ENCODE results near the gene RIPOR1. TPM values are rescaled to one million over a fixed set of nuclear protein-coding genes. Genes with fewer than 3 reads are reported as not detected.
"Not testable (repeated sequence)": the region's sequence is repeated elsewhere in the genome, so short reads cannot be mapped to it uniquely, and the experiment has no call there.

Gene RIPOR1
- total and polyA plus RNA-seq, 2 donors from 2014 or later, result 60.9 to 116 TPM

GRCh38 chr16:67506468-67506867 is 22.2 kb upstream of the RIPOR1 start:
- no peaks in the 10 kb centered on the region for H3K9me3 ChIP-seq (ENCODE audit: control insufficient read depth in 2 of 3, insufficient read depth in 1 of 3, low read length in 3 of 3)
- H3K36me3 ChIP-seq (ENCODE audit: control insufficient read depth in 2 of 3, insufficient read depth in 3 of 3, low read length in 3 of 3), result no peaks in the 10 kb centered on the region
- DNase-seq (no peak), FAIRE-seq (no peak)
- H3K4me1 ChIP-seq (ENCODE audit: control insufficient read depth in 2 of 3, insufficient read depth in 2 of 3, low read depth in 1 of 3, low read length in 3 of 3), result peaks cover 0 to 6% (median 0%) of the 10 kb centered on the region in 3 donors
- intact Hi-C loops (cut with DNase I), result no loop called here
- H3K27me3 ChIP-seq (ENCODE audit: control insufficient read depth, insufficient read depth, low read length), result no peaks in the 10 kb centered on the region
- no peak overlapping the region for H3K4me3 ChIP-seq (ENCODE audit: low read length in 3 of 3)
- no peak overlapping the region for H3K27ac ChIP-seq (ENCODE audit: low read depth in 2 of 2, low read length in 2 of 2)
- H3K9ac ChIP-seq (ENCODE audit: low read length in 3 of 3), result no peak overlapping the region
- no peak for TF ChIP-seq CTCF (IDR thresholded peaks at IDR 0.05; ENCODE audit: borderline replicate concordance, extremely low read depth, insufficient read depth)

GRCh38 chr16:67509016-67509415 is 19.6 kb upstream of the RIPOR1 start:
- Histone ChIP-seq H3K9me3 (ENCODE audit: control insufficient read depth in 2 of 3, insufficient read depth in 1 of 3, low read length in 3 of 3) (no peaks in the 10 kb centered on the region), H3K9ac (ENCODE audit: low read length in 3 of 3) (no peak overlapping the region), H3K4me3 (ENCODE audit: low read length in 3 of 3) (no peak overlapping the region), H3K27ac (ENCODE audit: low read depth in 2 of 2, low read length in 2 of 2) (no peak overlapping the region), H3K36me3 (ENCODE audit: control insufficient read depth in 2 of 3, insufficient read depth in 3 of 3, low read length in 3 of 3) (no peaks in the 10 kb centered on the region), H3K4me1 (ENCODE audit: control insufficient read depth in 2 of 3, insufficient read depth in 2 of 3, low read depth in 1 of 3, low read length in 3 of 3) (peaks cover 0 to under 1% (median 0%) of the 10 kb centered on the region in 3 donors), H3K27me3 (ENCODE audit: control insufficient read depth, insufficient read depth, low read length) (no peaks in the 10 kb centered on the region)
- DNase-seq, result no peak
- intact Hi-C loops (cut with DNase I), result no loop called here
- no peak for TF ChIP-seq CTCF (IDR thresholded peaks at IDR 0.05; ENCODE audit: borderline replicate concordance, extremely low read depth, insufficient read depth)
- no peak for FAIRE-seq

GRCh38 chr16:67513892-67514291 is 14.7 kb upstream of the RIPOR1 start:
- H3K9me3 ChIP-seq (ENCODE audit: control insufficient read depth in 2 of 3, insufficient read depth in 1 of 3, low read length in 3 of 3); H3K4me1 ChIP-seq (ENCODE audit: control insufficient read depth in 2 of 3, insufficient read depth in 2 of 3, low read depth in 1 of 3, low read length in 3 of 3); H3K27ac ChIP-seq (ENCODE audit: low read depth in 2 of 2, low read length in 2 of 2); H3K36me3 ChIP-seq (ENCODE audit: control insufficient read depth in 2 of 3, insufficient read depth in 3 of 3, low read length in 3 of 3); H3K27me3 ChIP-seq (ENCODE audit: control insufficient read depth, insufficient read depth, low read length); DNase-seq; FAIRE-seq; H3K9ac ChIP-seq (ENCODE audit: low read length in 3 of 3); H3K4me3 ChIP-seq (ENCODE audit: low read length in 3 of 3); intact Hi-C loops (cut with DNase I): not testable (repeated sequence)

- H3K36me3 ChIP-seq (ENCODE audit: control insufficient read depth in 2 of 3, insufficient read depth in 3 of 3, low read length in 3 of 3), result no peaks in the 10 kb centered on the region
- H3K27me3 ChIP-seq (ENCODE audit: control insufficient read depth, insufficient read depth, low read length), result no peaks in the 10 kb centered on the region
- H3K4me1 ChIP-seq (ENCODE audit: control insufficient read depth in 2 of 3, insufficient read depth in 2 of 3, low read depth in 1 of 3, low read length in 3 of 3), result peaks cover 0 to 8% (median 6%) of the 10 kb centered on the region in 3 donors
- H3K9ac ChIP-seq (ENCODE audit: low read length in 3 of 3), result no peak overlapping the region
- intact Hi-C loops (cut with DNase I), result no loop called here
- TF ChIP-seq CTCF (IDR thresholded peaks at IDR 0.05; ENCODE audit: borderline replicate concordance, extremely low read depth, insufficient read depth), result peak; percentile 65
- no peak overlapping the region for H3K4me3 ChIP-seq (ENCODE audit: low read length in 3 of 3)
- H3K27ac ChIP-seq (ENCODE audit: low read depth in 2 of 2, low read length in 2 of 2), result no peak overlapping the region
- no peaks in the 10 kb centered on the region for H3K9me3 ChIP-seq (ENCODE audit: control insufficient read depth in 2 of 3, insufficient read depth in 1 of 3, low read length in 3 of 3)
- DNase-seq, result peak; percentile 64 to 89 (median 83)
- FAIRE-seq, result no peak
These were observed 14.2 kb upstream of the RIPOR1 start for GRCh38 chr16:67514382-67514828.
